Hippocampal formation (tissue), 2 donors: ENCODE measurements around the gene C1orf210.

ENCODE experiments used
- DNase-seq, 2 donors: peaks; one replicate each; lab custom pipeline; 2025; lab: John Stamatoyannopoulos, UW

The C1orf210 gene

GRCh38 chr1:43285269-43285990 lies at the start of gene C1orf210:
C1orf210 (minus strand) TSS chr1:43285581; CDS start chr1:43283270, 2,311 bp downstream.
- DNase-seq: no peak

GRCh38 chr1:43334453-43335205 lies 49.2 kb upstream of the C1orf210 start:
- DNase-seq: no peak

GRCh38 chr1:43331688-43332087 lies 46.3 kb upstream of the C1orf210 start:
- no peak for DNase-seq

- DNase-seq: no peak
Observed at GRCh38 chr1:43329995-43330751, 44.8 kb upstream of the C1orf210 start.

GRCh38 chr1:43327549-43328292 lies 42.3 kb upstream of the C1orf210 start:
- DNase-seq: no peak

- no peak for DNase-seq
Observed at GRCh38 chr1:43325381-43325780, 40.0 kb upstream of the C1orf210 start.

GRCh38 chr1:43324810-43325209 lies 39.4 kb upstream of the C1orf210 start:
- no peak for DNase-seq

- no peak for DNase-seq
Observed at GRCh38 chr1:43322506-43322905, 37.1 kb upstream of the C1orf210 start.

- DNase-seq: no peak
Observed at GRCh38 chr1:43321331-43321891, 36.0 kb upstream of the C1orf210 start.

- DNase-seq: no peak
Observed at GRCh38 chr1:43319766-43320165, 34.4 kb upstream of the C1orf210 start.

- DNase-seq: no peak
Observed at GRCh38 chr1:43319288-43319687, 33.9 kb upstream of the C1orf210 start.

- DNase-seq: no peak
Observed at GRCh38 chr1:43318831-43319230, 33.5 kb upstream of the C1orf210 start.

GRCh38 chr1:43317817-43318471 lies 32.6 kb upstream of the C1orf210 start:
- DNase-seq: peak; percentile 47 to 71

GRCh38 chr1:43316738-43317520 lies 31.5 kb upstream of the C1orf210 start:
- DNase-seq: no peak

- DNase-seq: no peak
Observed at GRCh38 chr1:43315963-43316737, 30.8 kb upstream of the C1orf210 start.

- peak; percentile 46 to 59 for DNase-seq
Observed at GRCh38 chr1:43315481-43315880, 30.1 kb upstream of the C1orf210 start.

- DNase-seq: no peak
Observed at GRCh38 chr1:43314233-43314632, 28.9 kb upstream of the C1orf210 start.

GRCh38 chr1:43313771-43314170 lies 28.4 kb upstream of the C1orf210 start:
- no peak for DNase-seq
